Measurements from ENCODE around the gene ERC2.

Gene ERC2

GRCh38 chr3:55482496-55483195 is 985.6 kb downstream of the ERC2 start:
- peak; percentile 63 for FAIRE-seq

GRCh38 chr3:55481744-55482495 is 986.3 kb downstream of the ERC2 start:
- FAIRE-seq = no peak

More at GRCh38 chr3:55482496-55483195, 985.6 kb downstream of the ERC2 start:
- DNase-seq (ENCODE audit: insufficient read length, low spot score) = no peak

GRCh38 chr3:55480911-55481743 is 987.1 kb downstream of the ERC2 start:
- FAIRE-seq = peak; percentile 83

More at GRCh38 chr3:55481744-55482495, 986.3 kb downstream of the ERC2 start:
- no peak for DNase-seq (ENCODE audit: insufficient read length, low spot score)

GRCh38 chr3:55477306-55478303 is 990.7 kb downstream of the ERC2 start:
- DNase-seq (ENCODE audit: insufficient read length, low spot score) = no peak

More at GRCh38 chr3:55480911-55481743, 987.1 kb downstream of the ERC2 start:
- peak; percentile 47 for DNase-seq (ENCODE audit: insufficient read length, low spot score)

GRCh38 chr3:55476515-55476914 is 991.8 kb downstream of the ERC2 start:
- FAIRE-seq = no peak
- no peak for DNase-seq (ENCODE audit: insufficient read length, low spot score)

More at GRCh38 chr3:55477306-55478303, 990.7 kb downstream of the ERC2 start:
- FAIRE-seq = no peak

- DNase-seq (ENCODE audit: insufficient read length, low spot score) (no peak), FAIRE-seq (no peak)
These were observed 994.0 kb downstream of the ERC2 start for GRCh38 chr3:55474213-55474632.

GRCh38 chr3:55473788-55474187 is 994.5 kb downstream of the ERC2 start:
- no peak for DNase-seq (ENCODE audit: insufficient read length, low spot score)

GRCh38 chr3:55471522-55472280 is 996.6 kb downstream of the ERC2 start:
- DNase-seq (ENCODE audit: insufficient read length, low spot score) = no peak
- no peak for FAIRE-seq

More at GRCh38 chr3:55473788-55474187, 994.5 kb downstream of the ERC2 start:
- no peak for FAIRE-seq

- FAIRE-seq = no peak
- no peak for DNase-seq (ENCODE audit: insufficient read length, low spot score)
These were observed 997.2 kb downstream of the ERC2 start for GRCh38 chr3:55471084-55471483.

- DNase-seq (ENCODE audit: insufficient read length, low spot score) (no peak), FAIRE-seq (no peak)
These were observed 998.2 kb downstream of the ERC2 start for GRCh38 chr3:55469957-55470526.

GRCh38 chr3:55468251-55468650 is 1000.0 kb downstream of the ERC2 start:
- DNase-seq (ENCODE audit: insufficient read length, low spot score) (no peak), FAIRE-seq (no peak)

GRCh38 chr3:55467099-55467498 is 1001.2 kb downstream of the ERC2 start:
- FAIRE-seq (no peak), DNase-seq (ENCODE audit: insufficient read length, low spot score) (no peak)

GRCh38 chr3:55466526-55466925 is 1001.7 kb downstream of the ERC2 start:
- DNase-seq (ENCODE audit: insufficient read length, low spot score) (no peak), FAIRE-seq (no peak)

- DNase-seq (ENCODE audit: insufficient read length, low spot score) (no peak), FAIRE-seq (no peak)
These were observed 1006.4 kb downstream of the ERC2 start for GRCh38 chr3:55461896-55462295.

- DNase-seq (ENCODE audit: insufficient read length, low spot score) = no peak
- FAIRE-seq = no peak
These were observed 1008.4 kb downstream of the ERC2 start for GRCh38 chr3:55459838-55460237.
